ENCODE results near the gene MPL.

Gene MPL

DNA sequence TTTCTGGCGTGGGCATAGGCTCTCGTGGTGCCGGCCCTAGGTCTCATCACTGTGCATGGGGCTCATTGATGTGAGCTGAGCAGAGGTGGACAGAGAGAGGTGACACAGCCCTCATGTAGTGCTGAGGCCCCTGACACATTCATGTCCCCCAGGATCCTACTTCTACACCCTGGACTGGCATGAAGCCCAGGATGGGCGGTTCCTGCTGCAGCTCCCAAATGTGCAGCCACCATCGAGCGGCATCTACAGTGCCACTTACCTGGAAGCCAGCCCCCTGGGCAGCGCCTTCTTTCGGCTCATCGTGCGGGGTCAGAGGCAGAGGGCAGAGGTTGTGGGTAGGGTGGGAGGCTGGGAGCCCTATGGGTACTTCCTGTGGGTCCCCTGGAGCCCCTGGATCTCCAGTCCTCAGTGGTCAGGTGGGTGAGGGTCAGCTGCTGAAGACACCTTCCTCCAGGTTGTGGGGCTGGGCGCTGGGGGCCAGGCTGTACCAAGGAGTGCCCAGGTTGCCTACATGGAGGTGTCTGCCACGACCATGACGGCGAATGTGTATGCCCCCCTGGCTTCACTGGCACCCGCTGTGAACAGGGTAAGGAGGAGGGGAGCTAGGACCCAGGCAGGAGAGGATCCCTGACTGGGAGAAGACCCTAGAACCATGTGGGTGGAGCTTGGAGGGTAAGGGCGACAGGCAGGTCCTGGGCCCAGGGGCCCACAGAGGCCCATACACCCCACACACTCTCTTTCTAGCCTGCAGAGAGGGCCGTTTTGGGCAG is 30.7 kb upstream of the MPL start:
- DNase-seq, result no peak

DNA sequence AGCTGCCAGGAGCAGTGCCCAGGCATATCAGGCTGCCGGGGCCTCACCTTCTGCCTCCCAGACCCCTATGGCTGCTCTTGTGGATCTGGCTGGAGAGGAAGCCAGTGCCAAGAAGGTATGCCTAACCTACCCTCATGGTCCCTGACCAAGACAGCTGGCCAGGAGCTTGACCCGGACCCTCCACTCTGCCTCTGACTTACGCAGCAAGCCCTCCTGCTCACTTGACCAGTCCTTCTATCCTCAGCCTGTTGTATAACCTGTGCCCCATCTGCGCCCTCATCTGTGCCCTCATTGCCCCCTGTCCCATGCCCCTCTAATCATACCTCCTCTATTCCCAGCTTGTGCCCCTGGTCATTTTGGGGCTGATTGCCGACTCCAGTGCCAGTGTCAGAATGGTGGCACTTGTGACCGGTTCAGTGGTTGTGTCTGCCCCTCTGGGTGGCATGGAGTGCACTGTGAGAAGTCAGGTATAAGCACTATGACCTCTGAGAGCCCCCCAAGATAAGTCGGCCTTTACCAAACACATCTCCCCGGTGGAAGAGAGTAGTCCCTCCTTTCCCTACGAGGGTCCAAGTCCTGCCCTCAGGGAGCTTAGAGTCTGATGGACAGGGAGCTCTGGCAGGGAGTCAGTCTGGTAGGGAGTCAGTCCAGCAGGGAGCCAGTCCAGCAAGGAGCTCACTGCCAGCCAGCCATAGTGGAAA is 30.0 kb upstream of the MPL start:
- no peak for DNase-seq

DNA sequence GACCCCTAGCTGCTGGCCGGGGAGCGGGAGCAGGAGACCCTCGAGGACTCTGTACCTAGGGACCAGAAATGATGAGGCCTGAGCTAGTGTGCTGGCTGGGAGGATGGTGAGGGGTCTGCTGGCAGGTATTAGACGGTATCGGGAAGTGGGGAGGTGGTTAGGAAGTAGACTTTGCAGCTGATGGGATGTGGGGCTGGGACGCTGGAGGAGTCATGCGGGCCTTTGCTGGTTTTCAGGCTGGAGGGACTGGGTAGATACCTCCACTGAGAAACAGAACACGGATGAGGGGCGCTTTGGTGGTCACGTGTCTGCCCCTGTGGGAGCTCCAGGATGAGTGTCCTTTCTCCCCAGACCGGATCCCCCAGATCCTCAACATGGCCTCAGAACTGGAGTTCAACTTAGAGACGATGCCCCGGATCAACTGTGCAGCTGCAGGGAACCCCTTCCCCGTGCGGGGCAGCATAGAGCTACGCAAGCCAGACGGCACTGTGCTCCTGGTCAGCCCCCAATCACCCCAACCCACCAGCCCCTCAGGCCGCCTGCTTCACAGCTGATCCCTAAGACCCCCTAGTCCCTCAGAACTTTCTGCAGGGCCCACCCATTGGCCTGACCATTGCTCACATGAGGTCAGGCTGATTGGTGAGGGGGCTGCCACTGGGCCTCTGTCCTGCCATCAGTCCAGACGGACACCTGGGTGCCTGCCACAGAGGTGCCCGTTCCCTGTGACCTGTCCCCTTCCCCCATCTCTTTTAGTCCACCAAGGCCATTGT is 28.8 kb upstream of the MPL start:
- DNase-seq, result no peak

DNA sequence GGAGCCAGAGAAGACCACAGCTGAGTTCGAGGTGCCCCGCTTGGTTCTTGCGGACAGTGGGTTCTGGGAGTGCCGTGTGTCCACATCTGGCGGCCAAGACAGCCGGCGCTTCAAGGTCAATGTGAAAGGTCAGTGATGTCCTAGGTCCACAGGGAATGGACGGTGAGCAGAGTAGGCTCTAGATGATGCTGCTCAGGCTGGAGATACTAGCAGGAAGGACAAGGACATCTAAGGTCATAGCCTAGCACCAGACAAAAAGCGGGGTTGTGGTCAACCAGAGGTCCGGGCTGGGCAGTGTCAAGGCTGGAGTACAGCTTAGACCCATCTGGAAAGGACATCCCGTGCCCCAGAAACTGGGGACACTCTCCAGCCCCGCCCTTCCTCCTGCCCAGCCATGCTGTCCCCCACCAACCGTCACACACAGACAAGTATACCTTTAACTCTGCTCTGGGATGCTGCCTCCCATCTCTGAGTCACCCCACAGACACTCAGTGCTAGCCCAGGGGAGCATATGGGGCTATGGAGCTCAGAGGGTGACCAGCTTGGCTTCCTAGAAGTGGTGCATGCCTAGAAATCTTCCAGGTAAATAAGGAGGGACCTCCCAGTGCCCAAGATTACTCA is 28.1 kb upstream of the MPL start:
- peak; percentile 58 for DNase-seq

GRCh38 chr1:43311521-43311920 is 26.1 kb upstream of the MPL start:
- DNase-seq, result no peak

GRCh38 chr1:43312212-43312623 is 25.4 kb upstream of the MPL start:
- no peak for DNase-seq

DNA sequence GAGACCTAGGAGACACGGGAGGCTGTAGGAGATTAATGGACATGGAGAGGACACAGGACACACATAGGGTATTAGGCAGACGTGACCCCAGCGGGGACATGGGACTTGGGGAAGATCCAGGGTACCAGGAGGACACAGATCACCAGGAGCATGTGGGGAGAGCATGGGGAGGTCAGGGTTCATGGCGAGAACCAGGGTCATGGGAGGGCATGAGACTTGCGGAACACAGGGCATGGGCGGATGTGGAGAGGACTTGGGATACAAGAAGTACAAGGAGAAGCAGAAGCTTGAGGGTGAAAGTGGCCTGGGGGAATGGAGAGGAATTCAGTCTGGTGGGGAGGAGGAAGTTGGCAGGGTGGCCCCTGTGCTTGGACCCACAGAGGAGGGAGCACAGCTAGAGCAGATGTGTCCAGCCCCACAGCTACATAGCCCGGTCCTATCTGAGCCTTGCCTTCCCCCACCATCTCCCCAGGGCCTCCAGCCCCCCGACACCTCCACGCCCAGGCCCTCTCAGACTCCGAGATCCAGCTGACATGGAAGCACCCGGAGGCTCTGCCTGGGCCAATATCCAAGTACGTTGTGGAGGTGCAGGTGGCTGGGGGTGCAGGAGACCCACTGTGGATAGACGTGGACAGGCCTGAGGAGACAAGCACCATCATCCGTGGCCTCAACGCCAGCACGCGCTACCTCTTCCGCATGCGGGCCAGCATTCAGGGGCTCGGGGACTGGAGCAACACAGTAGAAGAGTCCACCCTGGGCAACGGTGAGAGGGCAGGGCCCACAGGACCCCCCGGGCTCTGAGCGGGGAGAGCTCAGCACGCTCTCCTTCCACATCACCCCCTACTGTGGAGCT is 24.7 kb upstream of the MPL start:
- DNase-seq, result no peak

GRCh38 chr1:43313771-43314170 is 23.8 kb upstream of the MPL start:
- no peak for DNase-seq

DNA sequence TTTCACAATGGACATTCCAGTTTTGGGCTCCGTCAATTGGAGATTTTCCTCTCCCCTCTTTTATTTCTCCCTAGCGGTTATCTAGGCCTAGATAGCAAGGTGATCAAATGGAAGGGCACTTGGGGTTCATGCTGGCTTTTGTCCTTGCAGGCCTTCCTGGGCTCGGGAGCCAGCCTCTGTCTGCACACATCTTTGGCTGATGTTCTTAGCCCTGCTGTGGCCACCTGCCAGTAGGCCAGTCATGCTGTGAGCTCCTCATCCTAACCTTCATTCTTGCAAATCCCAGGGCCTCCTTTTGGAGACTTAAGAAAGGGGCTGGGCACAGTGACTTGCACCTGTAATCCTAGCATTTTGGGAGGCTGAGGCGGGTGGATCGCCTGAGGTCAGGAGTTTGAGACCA is 23.4 kb upstream of the MPL start:
- DNase-seq, result no peak

GRCh38 chr1:43315481-43315880 is 22.1 kb upstream of the MPL start:
- no peak for DNase-seq

GRCh38 chr1:43315963-43316737 is 21.5 kb upstream of the MPL start:
- DNase-seq, result no peak

- no peak for DNase-seq
Observed at GRCh38 chr1:43316738-43317520, 20.7 kb upstream of the MPL start.

- no peak for DNase-seq
Observed at GRCh38 chr1:43317817-43318471, 19.7 kb upstream of the MPL start.

- no peak for DNase-seq
Observed at GRCh38 chr1:43318831-43319230, 18.8 kb upstream of the MPL start.

DNA sequence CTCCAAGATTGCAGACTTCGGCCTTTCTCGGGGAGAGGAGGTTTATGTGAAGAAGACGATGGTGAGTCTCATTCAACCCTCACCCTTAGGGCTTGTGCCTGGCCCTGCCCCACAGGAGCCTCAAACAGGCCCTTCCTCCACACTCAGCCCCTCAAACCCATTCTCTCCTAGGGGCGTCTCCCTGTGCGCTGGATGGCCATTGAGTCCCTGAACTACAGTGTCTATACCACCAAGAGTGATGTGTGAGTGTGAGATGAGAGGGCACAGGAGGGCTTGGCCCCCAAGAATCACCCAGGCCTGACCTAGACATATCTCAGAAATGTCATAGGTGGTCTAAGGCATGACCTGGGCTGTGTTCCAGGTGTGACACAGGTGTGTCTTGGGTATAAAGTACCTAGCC is 18.3 kb upstream of the MPL start:
- no peak for DNase-seq

GRCh38 chr1:43319766-43320165 is 17.9 kb upstream of the MPL start:
- DNase-seq, result no peak

- DNase-seq, result no peak
Observed at GRCh38 chr1:43321331-43321891, 16.2 kb upstream of the MPL start.

DNA sequence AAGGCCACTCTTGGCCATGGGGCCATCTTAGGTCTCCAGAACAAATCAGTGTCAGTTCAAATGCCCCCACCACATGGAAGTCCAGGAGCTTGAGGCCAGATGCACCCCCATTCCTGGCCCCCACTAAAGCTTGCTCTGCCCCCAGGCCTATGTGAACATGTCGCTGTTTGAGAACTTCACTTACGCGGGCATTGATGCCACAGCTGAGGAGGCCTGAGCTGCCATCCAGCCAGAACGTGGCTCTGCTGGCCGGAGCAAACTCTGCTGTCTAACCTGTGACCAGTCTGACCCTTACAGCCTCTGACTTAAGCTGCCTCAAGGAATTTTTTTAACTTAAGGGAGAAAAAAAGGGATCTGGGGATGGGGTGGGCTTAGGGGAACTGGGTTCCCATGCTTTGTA is 15.1 kb upstream of the MPL start:
- DNase-seq, result no peak

DNA sequence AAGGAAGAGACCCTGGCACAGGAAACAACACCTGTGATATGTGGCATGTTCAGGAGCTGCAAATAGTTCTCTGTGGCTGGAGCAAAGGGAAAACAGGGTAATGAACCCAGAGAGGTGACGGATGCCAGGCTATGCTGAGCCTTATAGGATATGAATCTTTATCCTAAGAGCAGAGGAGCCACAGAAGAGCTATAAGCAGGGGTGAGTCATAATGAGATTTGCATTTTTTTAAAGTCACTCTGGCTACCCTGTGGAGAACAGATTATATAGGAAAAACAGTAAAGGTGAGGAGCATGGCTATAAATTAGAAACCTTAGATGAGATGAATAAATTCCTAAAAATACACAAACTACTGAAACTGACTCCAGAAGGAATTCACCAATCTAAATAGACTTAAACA is 12.8 kb upstream of the MPL start:
- no peak for DNase-seq

DNA sequence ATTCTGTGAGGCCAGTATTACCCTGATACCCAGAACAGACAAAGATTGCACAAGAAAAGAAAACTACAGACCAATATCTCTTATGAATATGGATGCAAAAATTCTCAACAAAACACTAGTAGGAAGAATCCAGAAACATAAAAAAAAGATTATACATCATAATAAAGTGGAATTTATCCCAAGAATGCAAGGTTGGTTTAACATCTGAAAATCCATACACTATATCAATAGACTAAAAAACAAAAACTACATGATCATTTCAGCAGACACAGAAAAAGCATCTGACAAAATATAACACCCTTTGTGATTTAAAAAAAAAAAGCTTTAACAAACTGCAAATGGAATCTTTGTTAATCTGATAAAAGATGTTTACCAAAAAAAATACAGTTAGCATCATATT is 12.2 kb upstream of the MPL start:
- DNase-seq, result no peak

Measured in EL (cell line).